Tongue (tissue), 2 donors: ENCODE results near the gene AHRR. TPM values are rescaled to one million over a fixed set of nuclear protein-coding genes. Genes with fewer than 3 reads are reported as not detected.

Experiments used
- DNase-seq: peaks from one replicate; pipeline ENCODE4 v3.0.0-alpha.2; 2015
- total RNA-seq: library from RNA; depleted of rRNA; stranded (reverse); fragments of >200 nt; gene quantifications from one replicate; pipeline ENCODE4 v1.2.3, GENCODE V29; 2014

AHRR gene
- total RNA-seq, 1 donor from 2014 or later, result 8.2 TPM

DNA sequence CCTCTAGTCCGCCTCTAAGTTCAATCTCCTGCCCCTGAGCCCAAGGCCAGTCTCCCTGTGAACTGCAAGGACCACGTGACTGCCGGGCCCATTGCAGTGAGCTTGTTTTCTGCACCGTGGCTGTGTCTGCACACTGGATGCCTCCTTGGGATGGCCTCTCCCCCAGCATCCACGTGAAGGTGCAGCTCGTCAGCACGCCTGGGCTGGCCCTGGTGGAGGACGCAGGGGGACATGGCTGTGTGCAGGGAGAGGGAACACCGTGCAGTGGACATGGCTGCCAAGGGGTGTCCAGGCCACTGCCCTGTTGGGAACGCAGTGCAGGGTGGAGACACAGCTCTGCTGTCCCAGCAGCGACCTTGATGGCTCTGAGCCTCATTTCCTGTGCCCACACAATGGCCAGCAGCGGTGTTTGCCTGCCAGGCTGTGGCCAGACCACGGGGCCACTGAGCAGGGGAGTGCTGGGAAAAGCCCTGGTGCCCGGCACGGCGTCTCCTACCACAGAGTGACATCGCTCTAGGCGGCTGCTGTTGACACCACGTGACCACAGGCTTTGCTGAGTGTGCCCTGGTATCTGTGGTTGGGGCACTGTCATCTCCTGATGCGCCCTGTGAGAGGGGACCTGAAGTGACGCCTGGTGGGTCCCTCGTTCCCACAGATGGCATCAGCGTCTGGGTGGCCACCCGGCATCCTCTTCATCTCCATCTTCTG is 94.6 kb downstream of the AHRR start:
- no peak for DNase-seq

DNA sequence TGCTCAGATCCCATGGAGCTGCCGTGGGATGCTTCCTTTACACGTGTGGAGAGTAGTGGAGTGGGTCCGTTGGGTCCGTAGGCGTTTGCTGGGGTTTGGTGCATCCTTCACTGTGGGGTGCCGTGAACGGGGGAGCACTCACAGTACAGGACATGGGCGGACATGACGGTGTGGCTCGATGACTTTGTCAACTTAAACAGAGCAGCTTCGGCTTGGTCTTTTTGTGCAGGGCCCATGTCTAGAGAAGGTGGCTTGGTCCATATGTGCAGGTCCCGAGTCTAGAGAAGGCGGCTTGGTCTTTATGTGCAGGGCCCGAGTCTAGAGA is 95.1 kb downstream of the AHRR start:
- no peak for DNase-seq

DNA sequence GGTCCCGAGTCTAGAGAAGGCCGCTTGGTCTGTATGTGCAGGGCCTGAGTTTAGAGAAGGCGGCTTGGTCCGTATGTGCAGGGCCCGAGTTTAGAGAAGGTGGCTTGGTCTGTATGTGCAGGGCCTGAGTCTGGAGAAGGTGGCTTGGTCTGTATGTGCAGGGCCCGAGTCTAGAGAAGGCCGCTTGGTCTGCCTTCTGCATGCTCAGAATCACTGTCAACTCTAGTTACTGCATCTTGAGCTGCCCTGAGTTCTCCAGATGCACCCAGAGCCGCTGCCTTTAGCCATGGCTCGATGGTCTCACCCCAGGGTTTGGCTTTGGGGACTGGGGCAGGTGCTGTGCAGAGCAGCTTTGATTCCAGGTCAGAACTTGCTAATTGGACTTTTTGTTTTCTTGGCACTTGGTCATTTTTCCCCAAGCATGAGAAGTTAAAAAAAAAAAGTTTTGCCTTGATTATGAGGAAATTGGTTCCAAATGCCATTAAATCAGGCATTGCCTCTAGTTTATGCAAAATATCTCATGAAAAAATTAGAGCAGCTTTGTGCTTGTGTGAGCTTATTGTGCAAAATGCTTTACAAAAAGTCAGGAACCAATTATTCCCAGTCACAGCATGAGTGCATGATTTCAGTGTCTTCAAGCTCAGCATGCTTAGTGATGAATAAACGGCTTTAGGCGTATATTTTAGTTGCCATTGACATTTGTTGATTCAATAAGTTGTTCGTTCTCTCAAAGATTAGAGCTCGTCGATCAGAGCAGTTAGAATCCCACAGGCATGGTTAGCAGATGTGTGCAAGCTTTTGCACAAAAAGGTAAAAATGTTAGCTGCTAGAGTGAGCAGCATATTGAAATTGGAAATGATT is 96.0 kb downstream of the AHRR start:
- peak; percentile 25 for DNase-seq

DNA sequence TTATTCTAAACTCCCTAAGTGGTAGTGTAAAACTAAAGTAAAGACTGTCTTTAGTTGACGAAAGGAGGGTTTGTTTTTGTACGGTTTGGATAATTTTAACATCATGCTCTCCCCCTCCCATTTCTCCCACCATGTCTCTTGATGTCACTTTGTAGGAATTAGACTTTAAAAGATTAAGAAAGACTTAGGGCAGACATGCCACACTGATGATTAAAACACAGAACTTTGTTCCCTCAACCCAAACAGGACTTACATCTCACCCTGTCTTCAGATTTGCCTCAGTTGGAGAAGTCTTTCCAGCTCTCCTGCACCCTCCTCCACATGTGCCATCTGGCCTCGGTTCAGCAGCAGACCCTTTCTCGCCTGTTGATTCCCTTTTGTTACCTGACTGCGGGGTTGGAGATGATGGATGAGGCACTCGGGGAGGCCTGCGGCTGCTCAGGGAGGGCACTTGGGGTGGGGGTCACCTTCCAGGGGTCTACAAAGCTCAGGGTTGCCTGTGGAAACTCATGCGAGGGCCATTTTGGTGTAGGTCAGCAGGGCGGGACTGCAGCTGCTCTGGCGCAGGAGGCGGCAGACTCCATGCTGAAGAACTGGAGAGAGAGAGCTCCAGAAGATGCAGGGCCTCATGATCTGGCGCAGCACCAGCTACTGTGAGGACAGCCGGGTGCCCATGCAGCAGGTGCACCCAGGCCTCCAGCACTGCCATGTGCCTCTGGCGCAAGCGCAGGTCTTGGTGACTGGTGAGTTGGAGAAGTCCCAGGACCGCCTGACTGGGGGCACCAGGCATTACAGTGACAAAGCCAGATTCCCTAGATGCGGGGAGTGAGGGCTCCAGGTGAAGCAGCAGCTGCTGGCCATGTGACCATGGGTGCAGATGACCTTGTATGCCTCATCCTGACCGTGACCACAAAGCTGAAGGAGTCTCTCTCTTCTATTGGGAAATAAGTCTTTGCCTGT is 96.9 kb downstream of the AHRR start:
- peak; percentile 73 for DNase-seq

DNA sequence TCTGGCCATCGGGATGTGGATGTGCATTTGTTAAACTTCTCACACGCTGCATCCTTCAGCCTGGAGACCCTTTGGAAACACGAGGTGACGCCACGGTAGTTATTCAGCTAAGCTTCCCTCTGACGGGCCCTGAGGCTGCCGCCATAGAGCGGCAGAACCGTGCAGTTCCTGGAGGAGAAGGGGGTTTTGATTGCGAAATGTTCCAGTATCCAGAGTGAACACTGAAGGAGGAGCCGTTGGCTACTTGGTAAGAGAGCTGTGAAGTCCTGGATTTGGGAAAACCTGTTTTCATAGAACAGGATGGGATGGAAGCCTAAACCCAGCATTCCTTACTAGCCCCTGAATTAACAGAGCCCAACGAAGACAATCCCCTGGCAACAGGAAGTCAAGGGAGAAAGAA is 98.5 kb downstream of the AHRR start:
- no peak for DNase-seq

DNA sequence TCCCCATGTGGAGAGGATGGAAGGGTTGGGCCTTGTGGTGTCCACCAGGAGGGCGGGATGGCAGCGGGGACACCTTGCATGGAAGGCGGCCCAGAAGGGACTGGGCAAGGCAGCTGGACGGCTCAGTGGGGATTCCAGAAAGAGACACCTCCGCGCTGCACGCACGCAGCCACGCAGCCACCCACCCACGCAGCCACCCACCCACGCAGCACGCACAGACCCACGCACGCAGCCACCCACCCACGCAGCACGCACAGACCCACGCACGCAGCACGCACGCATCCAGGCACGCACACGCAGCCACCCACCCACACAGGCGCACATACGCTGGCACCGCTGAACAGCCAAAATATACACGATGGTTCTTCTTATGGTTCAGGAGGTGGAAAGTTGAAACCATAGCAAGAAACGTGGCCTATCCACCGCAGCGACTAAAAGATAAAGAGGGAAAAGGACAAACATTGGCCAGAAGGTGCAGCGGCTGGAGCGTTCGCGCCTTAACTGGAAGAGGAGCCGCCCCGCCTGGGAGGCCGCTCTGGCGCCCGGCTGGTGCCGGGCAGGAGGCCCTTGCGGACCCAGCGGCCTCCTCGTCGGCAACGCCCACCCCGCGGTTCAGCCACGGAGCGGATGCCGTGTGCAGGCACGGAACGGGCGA is 99.2 kb downstream of the AHRR start:
- no peak for DNase-seq

DNA sequence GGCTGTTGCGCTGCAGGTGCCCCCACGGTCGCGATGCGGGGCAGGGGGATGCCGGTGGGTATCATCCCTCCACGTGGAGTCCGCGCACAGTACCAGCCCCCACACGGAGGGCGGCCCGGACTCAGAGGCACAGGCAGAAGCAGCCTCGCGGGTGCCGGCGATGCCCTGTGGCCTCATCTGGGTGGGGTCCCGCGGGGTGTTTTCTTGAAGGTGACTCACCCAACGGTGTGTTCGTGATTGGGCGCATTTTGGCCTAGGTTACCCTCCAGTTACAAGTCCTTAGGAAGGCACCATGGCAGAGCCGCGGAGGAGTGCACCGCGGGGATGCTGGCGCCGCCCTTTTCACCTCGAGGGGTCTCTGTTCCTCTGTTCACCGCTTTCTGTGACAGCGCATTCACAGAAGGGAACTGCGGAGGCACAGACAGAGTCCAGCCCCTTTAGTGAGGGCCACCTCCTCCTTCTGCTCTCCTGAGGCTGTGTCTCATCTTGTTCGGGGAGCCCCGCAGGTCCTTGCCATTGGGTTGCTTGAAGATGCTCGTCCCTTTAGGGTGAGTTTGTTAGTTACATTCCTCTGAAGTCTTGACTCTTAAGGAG is 99.9 kb downstream of the AHRR start:
- no peak for DNase-seq

DNA sequence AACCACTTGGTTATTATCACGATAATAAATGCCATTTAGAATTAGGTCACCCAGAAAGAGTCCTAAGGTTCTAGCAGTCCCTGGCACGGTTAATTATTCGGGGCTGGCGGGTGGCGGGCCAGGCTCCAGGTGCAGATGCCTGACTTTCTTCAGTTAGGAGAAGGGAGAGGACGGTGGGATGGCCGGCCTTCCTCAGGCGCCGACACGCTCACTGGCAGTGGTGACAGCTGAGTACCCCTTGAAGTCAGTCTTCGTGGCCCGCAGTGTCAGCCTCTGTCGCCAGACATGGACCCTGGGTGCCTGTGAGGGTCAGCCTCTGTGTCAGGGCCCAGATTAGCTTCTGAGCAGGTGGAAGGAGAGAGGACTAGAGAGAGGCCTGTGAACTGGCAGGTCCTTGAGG is 100.4 kb downstream of the AHRR start:
- no peak for DNase-seq

DNA sequence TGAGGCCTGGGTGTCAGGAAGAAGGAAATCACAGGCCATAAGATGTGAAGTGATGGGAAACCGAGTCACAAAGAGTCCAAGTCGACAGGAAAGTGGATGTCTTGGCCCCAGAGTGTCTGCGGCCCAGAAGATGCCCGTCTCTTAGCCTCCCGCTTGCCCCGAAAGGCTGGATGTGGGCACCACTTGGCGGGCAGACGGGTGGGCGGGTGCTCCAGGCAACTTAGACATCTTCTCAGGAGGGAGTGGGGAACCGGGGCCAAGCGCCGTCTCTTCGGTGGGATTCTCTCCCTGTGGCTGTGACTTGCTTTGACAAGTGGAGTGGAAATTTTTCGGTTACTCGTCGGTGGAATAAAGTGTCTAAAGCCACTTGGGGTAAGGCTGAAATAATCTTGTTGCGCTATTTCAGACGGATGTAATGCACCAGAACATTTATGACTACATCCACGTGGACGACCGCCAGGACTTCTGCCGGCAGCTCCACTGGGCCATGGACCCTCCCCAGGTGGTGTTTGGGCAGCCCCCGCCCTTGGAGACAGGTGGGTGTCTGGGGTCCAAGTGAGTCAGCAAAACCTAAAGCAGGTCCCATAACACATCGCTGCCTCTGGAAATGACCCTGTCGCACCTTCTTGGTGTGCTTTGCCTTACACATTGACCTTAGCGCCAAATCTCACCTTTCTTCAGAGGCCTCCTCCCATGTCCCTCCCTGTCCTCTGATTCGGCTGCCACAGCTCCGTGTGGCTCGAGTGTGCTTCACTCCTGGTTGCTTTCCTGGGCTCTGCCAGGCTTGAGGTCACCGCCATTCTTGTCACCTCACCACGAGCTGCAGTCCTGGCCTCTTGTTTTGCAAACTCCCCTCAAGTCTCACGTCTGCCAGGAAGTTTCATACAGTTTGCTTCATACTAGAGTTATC is 101.1 kb downstream of the AHRR start:
- DNase-seq, result no peak

DNA sequence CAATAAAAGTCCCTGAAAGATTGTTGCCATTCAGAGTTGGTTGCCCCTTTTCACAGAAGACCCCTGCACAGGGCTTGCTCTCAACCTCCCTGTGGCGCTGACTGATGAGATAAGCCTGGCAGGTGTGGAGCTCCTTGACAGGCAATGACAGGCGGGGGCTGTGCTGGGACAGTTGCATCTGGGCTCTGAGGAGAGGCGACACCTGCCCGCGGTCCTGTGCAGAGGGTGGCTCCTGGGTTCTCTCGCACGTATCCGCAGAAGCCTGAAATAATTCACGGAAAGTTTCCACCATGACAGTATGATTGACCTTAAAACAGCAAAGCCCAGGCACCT is 101.7 kb downstream of the AHRR start:
- no peak for DNase-seq

DNA sequence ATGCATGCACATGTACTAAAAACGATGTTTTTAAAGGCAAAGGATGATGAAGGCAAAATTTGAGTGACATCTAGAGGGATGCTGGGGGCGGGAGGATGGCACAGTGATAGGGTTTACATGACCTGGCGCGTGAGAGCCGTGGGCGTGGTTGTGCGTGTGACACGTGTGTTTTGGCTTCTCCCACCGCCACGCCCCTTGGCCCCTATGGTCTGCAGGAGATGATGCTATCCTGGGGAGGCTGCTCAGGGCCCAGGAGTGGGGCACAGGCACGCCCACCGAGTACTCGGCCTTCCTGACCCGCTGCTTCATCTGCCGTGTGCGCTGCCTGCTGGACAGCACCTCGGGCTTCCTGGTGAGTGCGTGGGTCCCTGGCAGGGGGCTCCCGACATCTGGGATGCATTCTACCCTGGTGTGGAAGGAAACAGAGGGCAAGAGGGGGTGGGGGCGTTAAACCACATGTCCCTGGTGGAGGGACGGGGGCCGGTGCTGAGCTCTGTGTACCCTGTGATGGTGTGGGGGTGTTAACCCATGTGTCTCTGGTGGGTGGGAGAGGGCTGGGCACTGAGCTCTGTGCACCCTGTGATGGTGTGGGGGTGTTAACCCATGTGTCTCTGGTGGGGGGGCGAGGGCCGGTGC is 102.2 kb downstream of the AHRR start:
- DNase-seq, result no peak

DNA sequence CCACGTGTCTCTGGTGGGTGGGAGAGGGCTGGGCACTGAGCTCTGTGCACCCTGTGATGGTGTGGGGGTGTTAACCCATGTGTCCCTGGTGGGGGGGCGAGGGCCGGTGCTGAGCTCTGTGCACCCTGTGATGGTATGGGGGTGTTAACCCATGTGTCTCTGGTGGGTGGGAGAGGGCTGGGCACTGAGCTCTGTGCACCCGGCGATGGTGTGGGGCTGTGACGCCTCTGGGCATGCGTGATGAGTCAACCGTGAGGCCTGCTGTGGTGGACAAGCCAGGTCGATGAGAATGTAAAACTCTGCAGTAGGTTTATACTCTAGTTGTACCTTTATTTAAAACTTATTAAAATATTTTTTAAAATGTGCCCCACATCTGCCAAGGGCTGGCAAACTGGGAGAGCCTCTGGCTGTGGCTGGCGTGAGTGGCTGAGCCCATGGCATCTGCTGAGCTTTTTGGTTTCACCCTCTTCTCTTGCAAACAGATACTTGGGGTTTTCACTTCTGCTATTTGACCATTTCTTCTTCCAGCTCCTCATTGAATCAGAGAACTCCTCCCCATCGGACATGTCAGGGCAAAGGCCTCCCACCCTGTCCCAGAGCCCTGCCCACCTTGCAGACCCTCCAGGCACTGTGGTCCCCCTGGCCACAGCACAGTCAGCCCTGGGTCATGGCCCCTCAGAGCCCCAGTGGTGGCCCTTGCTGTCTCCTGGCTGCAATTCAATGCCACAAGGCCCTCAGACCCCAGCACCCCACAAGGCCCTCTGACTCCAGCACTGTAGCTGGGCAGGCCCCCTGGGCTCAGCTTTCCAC is 103.0 kb downstream of the AHRR start:
- DNase-seq, result no peak

DNA sequence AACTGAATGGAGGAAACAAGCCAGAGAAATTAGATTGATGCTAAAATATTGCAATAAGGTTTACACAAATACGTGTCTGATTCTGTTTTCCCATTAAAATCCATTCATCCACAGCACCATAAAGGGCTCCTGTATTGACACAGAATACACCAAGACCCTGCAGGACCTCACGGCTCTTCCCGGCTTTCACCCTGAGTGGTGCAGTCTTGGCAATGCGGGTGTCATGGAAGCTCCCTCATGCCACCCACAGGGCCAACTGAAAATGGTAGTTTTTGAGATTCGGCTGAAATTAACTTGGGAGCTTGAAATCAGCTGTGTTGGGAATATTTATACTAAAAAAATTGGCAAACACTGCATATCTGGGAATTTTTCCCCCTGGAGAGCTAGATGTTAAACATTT is 104.2 kb downstream of the AHRR start:
- no peak for DNase-seq

DNA sequence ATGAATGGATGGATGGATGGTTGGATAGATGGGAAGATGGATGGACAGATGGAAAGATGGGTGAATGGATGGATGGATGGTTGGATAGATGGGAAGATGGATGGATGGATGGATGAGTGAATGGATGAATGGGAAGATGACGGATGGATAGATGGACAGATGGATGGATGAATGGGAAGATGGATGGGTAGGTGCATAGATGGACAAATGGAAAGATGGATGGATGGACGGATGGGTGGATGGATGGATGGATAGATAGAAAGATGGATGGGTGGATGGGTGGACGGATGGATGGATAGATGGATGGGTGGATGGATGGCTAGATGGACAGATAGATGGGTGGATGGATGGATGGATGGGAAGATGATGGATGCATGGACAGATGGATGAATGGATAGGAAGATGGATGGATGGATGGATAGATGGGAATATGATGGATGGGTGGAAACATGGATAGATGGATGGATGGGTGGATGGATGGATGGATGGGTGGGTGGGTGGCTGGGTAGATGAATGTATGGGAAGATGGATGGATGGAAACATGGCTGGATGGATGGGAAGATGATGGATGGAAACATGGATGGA is 105.0 kb downstream of the AHRR start:
- DNase-seq, result no peak

DNA sequence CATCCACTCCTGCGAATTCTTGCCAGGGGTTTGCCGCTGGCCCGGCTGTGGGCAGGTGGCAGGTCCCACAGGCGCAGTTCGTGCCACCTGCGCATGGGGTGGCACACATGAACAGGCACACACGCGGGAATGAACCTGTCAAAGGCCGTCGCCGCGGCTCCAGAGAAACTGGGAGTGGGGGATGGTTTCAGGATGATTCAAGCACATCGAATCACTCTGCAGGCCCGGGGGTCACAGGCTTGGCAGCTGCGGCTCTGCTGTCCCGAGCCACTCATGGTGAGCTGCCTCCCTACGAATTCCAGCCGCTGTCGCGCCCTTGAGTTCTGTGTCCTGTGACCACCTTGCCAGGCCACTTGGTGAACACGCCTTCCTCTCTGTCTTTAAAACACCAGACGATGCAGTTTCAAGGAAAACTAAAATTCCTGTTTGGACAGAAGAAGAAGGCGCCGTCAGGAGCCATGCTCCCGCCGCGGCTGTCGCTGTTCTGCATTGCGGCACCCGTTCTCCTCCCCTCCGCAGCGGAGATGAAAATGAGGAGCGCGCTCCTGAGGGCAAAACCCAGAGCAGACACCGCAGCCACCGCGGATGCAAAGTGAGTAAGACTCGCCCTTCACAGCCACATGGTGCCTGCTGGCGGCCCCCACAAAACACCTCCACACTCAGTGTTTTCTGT is 106.0 kb downstream of the AHRR start:
- no peak for DNase-seq

DNA sequence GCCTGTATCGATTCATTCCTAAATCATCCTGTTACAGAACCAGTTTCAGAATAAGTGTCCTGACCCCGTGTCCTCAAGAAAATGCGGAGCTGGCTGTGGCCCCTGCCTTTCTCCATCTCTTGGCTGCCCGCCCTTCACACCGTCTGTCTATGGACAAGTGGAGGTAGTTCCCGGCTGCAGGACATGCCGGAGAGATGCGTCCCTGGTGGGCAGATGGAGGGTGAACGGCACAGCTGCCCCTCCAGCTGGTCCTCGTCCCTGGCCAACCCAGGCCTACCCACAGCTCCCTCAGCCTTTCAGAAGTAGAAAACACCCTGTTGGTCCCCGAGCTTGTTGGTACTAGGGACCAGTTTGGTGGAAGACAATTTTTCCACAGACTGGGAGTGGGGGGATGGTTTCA is 106.7 kb downstream of the AHRR start:
- DNase-seq, result no peak

DNA sequence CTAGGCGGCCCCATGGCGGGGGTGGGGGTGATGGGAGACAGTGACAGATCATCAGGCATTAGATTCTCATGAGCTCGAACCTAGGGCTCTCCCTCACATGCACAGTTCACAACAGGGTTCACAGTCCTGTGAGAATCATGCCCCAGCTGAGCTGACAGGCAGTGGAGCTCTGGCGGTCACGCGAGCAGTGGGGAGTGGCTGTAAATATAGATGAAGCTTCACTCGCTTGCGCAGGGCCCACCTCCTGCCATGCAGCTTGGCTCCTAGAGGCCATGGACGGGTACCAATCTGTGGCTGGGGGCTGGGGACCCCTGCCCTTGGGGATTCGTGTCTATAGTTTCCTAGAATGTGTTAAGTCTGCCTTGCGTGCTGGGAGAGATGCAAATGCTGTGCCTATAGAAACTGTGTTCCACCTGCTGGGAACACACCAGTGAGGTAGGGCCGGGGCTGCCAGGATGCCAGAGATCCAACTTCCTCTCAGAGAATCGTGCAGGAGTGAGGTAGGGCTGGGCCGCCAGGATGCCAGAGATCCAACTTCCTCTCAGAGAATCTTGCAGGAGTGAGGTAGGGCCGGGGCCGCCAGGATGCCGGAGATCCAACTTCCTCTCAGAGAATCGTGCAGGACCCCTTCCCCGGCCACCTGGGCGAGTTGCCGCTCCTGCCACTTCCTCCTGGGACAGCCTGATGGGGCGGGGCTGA is 107.4 kb downstream of the AHRR start:
- no peak for DNase-seq
